HG03354 (cell line): ENCODE results near the gene GMIP.
"Not testable (repeated sequence)": the region's sequence is repeated elsewhere in the genome, so short reads cannot be mapped to it uniquely, and the experiment has no call there.

ENCODE experiments used
- ATAC-seq: cut with Tn5 transposase; IDR thresholded peaks from one replicate; pipeline ENCODE4 v1.9.1; 2021; ENCODE audit warnings: mild to moderate bottlenecking; ENCODE audit not compliant: unreplicated experiment, poor library complexity, severe bottlenecking

GMIP gene

GRCh38 chr19:19643158-19644053, at the start of gene GMIP:
TSS of gene GMIP (minus strand) at chr19:19643657. CDS start at chr19:19643529, 128 bp downstream.
- peak; percentile 83 for ATAC-seq

GRCh38 chr19:19691683-19692082, 48.2 kb upstream of the GMIP start:
- no peak for ATAC-seq

GRCh38 chr19:19689023-19689422, 45.6 kb upstream of the GMIP start:
- not testable (repeated sequence) for ATAC-seq

- no peak for ATAC-seq
These were observed 43.6 kb upstream of the GMIP start for GRCh38 chr19:19687090-19687489.

GRCh38 chr19:19686580-19686979, 43.1 kb upstream of the GMIP start:
- ATAC-seq: no peak

GRCh38 chr19:19686119-19686518, 42.7 kb upstream of the GMIP start:
- ATAC-seq: not testable (repeated sequence)

- no peak for ATAC-seq
These were observed 36.0 kb upstream of the GMIP start for GRCh38 chr19:19679176-19680073.

- ATAC-seq: no peak
These were observed 34.1 kb upstream of the GMIP start for GRCh38 chr19:19677579-19677978.

- ATAC-seq: no peak
These were observed 30.9 kb upstream of the GMIP start for GRCh38 chr19:19674315-19674714.

- no peak for ATAC-seq
These were observed 29.4 kb upstream of the GMIP start for GRCh38 chr19:19672816-19673215.

GRCh38 chr19:19670070-19670551, 26.7 kb upstream of the GMIP start:
- ATAC-seq: no peak

- ATAC-seq: peak; percentile 76
These were observed 25.0 kb upstream of the GMIP start, which contains the start of gene ZNF101 for GRCh38 chr19:19668230-19669012. TSS of gene ZNF101 (plus strand) at chr19:19668839. CDS start at chr19:19668964, 125 bp downstream.

GRCh38 chr19:19665420-19665948, 22.0 kb upstream of the GMIP start:
- not testable (repeated sequence) for ATAC-seq

GRCh38 chr19:19663256-19664120, 20.0 kb upstream of the GMIP start, which contains the start of gene ATP13A1:
TSS of gene ATP13A1 (minus strand) at chr19:19663676. CDS start at chr19:19663666, 10 bp downstream.
- ATAC-seq: peak; percentile 63

- ATAC-seq: no peak
These were observed 19.4 kb upstream of the GMIP start for GRCh38 chr19:19662871-19663255.

- no peak for ATAC-seq
These were observed 18.9 kb upstream of the GMIP start for GRCh38 chr19:19662344-19662743.

GRCh38 chr19:19661675-19662251, 18.3 kb upstream of the GMIP start:
- peak; percentile 39 for ATAC-seq

- ATAC-seq: no peak
These were observed 17.8 kb upstream of the GMIP start for GRCh38 chr19:19661141-19661674.
